SK-N-SH (cell line): ENCODE data around the gene MYDGF. TPM values are rescaled to one million over a fixed set of nuclear protein-coding genes. Genes with fewer than 3 reads are reported as not detected.
A peak's percentile ranks its signal among the peaks of the same experiment; 100 is the strongest.

ENCODE experiments used
- CTCF ChIA-PET: fragments of 300-600, 350-600 bp; formaldehyde crosslinking; extraction: SDS; loops from one replicate; lab custom pipeline; 2021; lab: Yijun Ruan, JAX
- POLR2A ChIA-PET: fragments of 350-600 bp; sonication (Branson Sonifier 250); formaldehyde crosslinking; extraction: SDS; loops from one replicate; lab custom pipeline; 2020; ENCODE audit warnings: antibody characterized with exemption, inconsistent platforms; lab: Yijun Ruan, JAX
- DNase-seq: peaks from one replicate; pipeline ENCODE4 v3.0.0; 2012
- H2AFZ ChIP-seq: fragments of 200-600 bp; sonication (generic); 2 replicates; pipeline ENCODE4 v1.8.1; 2016; ENCODE audit warnings: antibody characterized with exemption, mild to moderate bottlenecking, low read depth
- H3F3A ChIP-seq: fragments of 200-600 bp; sonication (generic); replicated peaks from 2 replicates; pipeline ENCODE3; 2016; ENCODE audit warnings: antibody characterized with exemption, mild to moderate bottlenecking; ENCODE audit not compliant: insufficient read depth
- H3K27ac ChIP-seq, 2 experiments: fragments of 200-500 bp in 1 of 2; fragments of 200-600 bp in 1 of 2; sonication (Bioruptor generic) in 1 of 2; sonication (generic), shearing (Covaris generic) in 1 of 2; 2 replicates each; pipeline versions ENCODE4 v1.5.1 to v1.6.1; 2014 to 2016; ENCODE audit warnings: low read depth in 2 of 2, inconsistent platforms in 1 of 2, low read length in 1 of 2, mild to moderate bottlenecking in 1 of 2, mixed read lengths in 1 of 2
- H3K27me3 ChIP-seq: fragments of 200-600 bp; sonication (generic), shearing (Covaris generic); 2 replicates; pipeline ENCODE4 v1.6.1; 2016; ENCODE audit warnings: mixed run types; ENCODE audit not compliant: insufficient read depth
- H3K36me3 ChIP-seq, 2 experiments: fragments of 200-500 bp in 1 of 2; fragments of 200-600 bp in 1 of 2; sonication (Bioruptor generic) in 1 of 2; sonication (generic) in 1 of 2; replicated peaks in 1 of 2; 2 replicates each; pipeline versions ENCODE3 to v1.5.1; 2014 to 2016; ENCODE audit warnings: low read length in 1 of 2, mild to moderate bottlenecking in 1 of 2; ENCODE audit not compliant: insufficient read depth in 2 of 2, control insufficient read depth in 1 of 2
- H3K4me1 ChIP-seq, 2 experiments: fragments of 200-500 bp in 1 of 2; fragments of 200-600 bp in 1 of 2; sonication (Bioruptor generic) in 1 of 2; sonication (generic), shearing (Covaris generic) in 1 of 2; 2 replicates each; pipeline versions ENCODE4 v1.5.1 to v1.6.1; 2014 to 2016; ENCODE audit warnings: low read depth in 1 of 2, low read length in 1 of 2, mixed run types in 1 of 2; ENCODE audit not compliant: insufficient read depth in 2 of 2, control insufficient read depth in 1 of 2
- H3K4me2 ChIP-seq: fragments of 200-600 bp; sonication (generic), shearing (Covaris generic); 2 replicates; pipeline ENCODE4 v1.6.1; 2017; ENCODE audit warnings: mixed run types
- H3K4me3 ChIP-seq, 2 experiments: fragments of 200-500 bp in 1 of 2; fragments of 200-600 bp in 1 of 2; sonication (Bioruptor generic) in 1 of 2; sonication (generic), shearing (Covaris generic) in 1 of 2; 2 replicates each; pipeline versions ENCODE4 v1.5.1 to v1.8.1; 2014 to 2016; ENCODE audit warnings: low read depth in 2 of 2, inconsistent platforms in 1 of 2, low read length in 1 of 2, mild to moderate bottlenecking in 1 of 2, mixed read lengths in 1 of 2, moderate library complexity in 1 of 2
- H3K79me2 ChIP-seq: fragments of 200-600 bp; sonication (generic); 2 replicates; pipeline ENCODE4 v1.8.1; 2017; ENCODE audit warnings: mild to moderate bottlenecking; ENCODE audit not compliant: insufficient read depth
- H3K9ac ChIP-seq: fragments of 200-600 bp; sonication (generic); 2 replicates; pipeline ENCODE4 v1.6.1; 2017; ENCODE audit warnings: mixed run types
- H3K9me2 ChIP-seq: fragments of 200-600 bp; sonication (generic); 2 replicates; pipeline ENCODE4 v1.6.1; 2017; ENCODE audit warnings: mixed run types
- H3K9me3 ChIP-seq: fragments of 200-600 bp; sonication (generic); 2 replicates; pipeline ENCODE4 v1.6.1; 2017; ENCODE audit warnings: mixed run types, mild to moderate bottlenecking, moderate library complexity
- H4K20me1 ChIP-seq: fragments of 200-600 bp; sonication (generic); 2 replicates; pipeline ENCODE4 v1.6.1; 2017; ENCODE audit warnings: mild to moderate bottlenecking, mixed run types; ENCODE audit not compliant: insufficient read depth
- CHD2 ChIP-seq: fragments of 150-350 bp; IDR thresholded peaks from 2 replicates; pipeline ENCODE4 v1.6.1; 2018; ENCODE audit warnings: low read length; ENCODE audit not compliant: partially characterized antibody
- FOXJ3 ChIP-seq: sonication (generic); formaldehyde crosslinking; IDR thresholded peaks from 2 replicates; pipeline ENCODE4 v1.5.1; 2020; ENCODE audit warnings: mild to moderate bottlenecking, missing genetic modification reagents
- MEF2A ChIP-seq: IDR thresholded peaks from 2 replicates; pipeline ENCODE4 v1.4.0; 2012; ENCODE audit warnings: low read depth, borderline replicate concordance
- MXI1 ChIP-seq: IDR thresholded peaks from 2 replicates; pipeline ENCODE4 v1.6.1; 2012; ENCODE audit warnings: mild to moderate bottlenecking, low read depth, low read length, improper control_type of control experiment
- POLR2AphosphoS5 ChIP-seq: IDR thresholded peaks from 2 replicates; pipeline ENCODE4 v1.6.1; 2012; ENCODE audit warnings: low read depth, low read length
- RCOR1 ChIP-seq: fragments of 150-350 bp; IDR thresholded peaks from 2 replicates; pipeline ENCODE4 v1.6.1; 2017; ENCODE audit warnings: antibody characterized with exemption, low read length
- RFX5 ChIP-seq: IDR thresholded peaks from 2 replicates; pipeline ENCODE4 v1.6.1; 2012; ENCODE audit warnings: mild to moderate bottlenecking, improper control_type of control experiment, low read length
- SIN3A ChIP-seq: IDR thresholded peaks from 2 replicates; pipeline ENCODE4 v1.6.1; 2012; ENCODE audit warnings: low read depth, mild to moderate bottlenecking, low read length, moderate library complexity, borderline replicate concordance
- SMC3 ChIP-seq: IDR thresholded peaks from 2 replicates; pipeline ENCODE4 v1.6.1; 2012; ENCODE audit warnings: low read depth, low read length, improper control_type of control experiment
- TAF1 ChIP-seq: IDR thresholded peaks from 2 replicates; pipeline ENCODE4 v1.6.1; 2012; ENCODE audit warnings: low read depth, mild to moderate bottlenecking, low read length, moderate library complexity, borderline replicate concordance
- TEAD4 ChIP-seq: IDR thresholded peaks from 2 replicates; pipeline ENCODE4 v1.4.0; 2012; ENCODE audit warnings: mild to moderate bottlenecking, borderline replicate concordance; ENCODE audit not compliant: insufficient read depth
- YY1 ChIP-seq: IDR thresholded peaks from 2 replicates; pipeline ENCODE4 v1.4.0; 2012; ENCODE audit warnings: low read depth, mild to moderate bottlenecking
- WGBS: methylation state at CpG from one replicate; pipeline ENCODE4 v1.1.6; 2017; ENCODE audit warnings: low lambda C conversion rate; 5-methylcytosine and 5-hydroxymethylcytosine counted together
- polyA plus RNA-seq, 3 experiments: library from polyadenylated mRNA; depleted of rRNA; stranded (reverse); fragments of >200 nt; gene quantifications; 2 replicates each; pipeline ENCODE4 v1.2.3, GENCODE V29; 2012
- TF ChIP-seq, protein P1 (sequence below): IDR thresholded peaks from 2 replicates; pipeline ENCODE4 v1.4.0; 2012; ENCODE audit warnings: low read depth
- TF ChIP-seq, protein P2 (sequence below): fragments of 150-350 bp; IDR thresholded peaks from 2 replicates; pipeline ENCODE4 v1.6.1; 2017; ENCODE audit warnings: antibody characterized with exemption, low read length, low read depth, borderline replicate concordance
- TF ChIP-seq, protein P3 (sequence below): IDR thresholded peaks from 2 replicates; pipeline ENCODE4 v1.6.1; 2012; ENCODE audit warnings: mild to moderate bottlenecking, low read depth, low read length, moderate library complexity
- TF ChIP-seq, protein P4 (sequence below): IDR thresholded peaks from 2 replicates; pipeline ENCODE4; 2012
- TF ChIP-seq, protein P5 (sequence below): IDR thresholded peaks from 2 replicates; pipeline ENCODE4 v1.4.0; 2012; ENCODE audit warnings: low read depth, borderline replicate concordance

Gene MYDGF
- 188 and 312 TPM in 2 replicates for polyA plus RNA-seq (2012; rRNA removed)
- 180 and 229 TPM in 2 replicates for polyA plus RNA-seq (2012; cell fraction: cytosol; rRNA removed)
- polyA plus RNA-seq (2012; cell fraction: nucleus; rRNA removed): 153 and 184 TPM in 2 replicates

DNA sequence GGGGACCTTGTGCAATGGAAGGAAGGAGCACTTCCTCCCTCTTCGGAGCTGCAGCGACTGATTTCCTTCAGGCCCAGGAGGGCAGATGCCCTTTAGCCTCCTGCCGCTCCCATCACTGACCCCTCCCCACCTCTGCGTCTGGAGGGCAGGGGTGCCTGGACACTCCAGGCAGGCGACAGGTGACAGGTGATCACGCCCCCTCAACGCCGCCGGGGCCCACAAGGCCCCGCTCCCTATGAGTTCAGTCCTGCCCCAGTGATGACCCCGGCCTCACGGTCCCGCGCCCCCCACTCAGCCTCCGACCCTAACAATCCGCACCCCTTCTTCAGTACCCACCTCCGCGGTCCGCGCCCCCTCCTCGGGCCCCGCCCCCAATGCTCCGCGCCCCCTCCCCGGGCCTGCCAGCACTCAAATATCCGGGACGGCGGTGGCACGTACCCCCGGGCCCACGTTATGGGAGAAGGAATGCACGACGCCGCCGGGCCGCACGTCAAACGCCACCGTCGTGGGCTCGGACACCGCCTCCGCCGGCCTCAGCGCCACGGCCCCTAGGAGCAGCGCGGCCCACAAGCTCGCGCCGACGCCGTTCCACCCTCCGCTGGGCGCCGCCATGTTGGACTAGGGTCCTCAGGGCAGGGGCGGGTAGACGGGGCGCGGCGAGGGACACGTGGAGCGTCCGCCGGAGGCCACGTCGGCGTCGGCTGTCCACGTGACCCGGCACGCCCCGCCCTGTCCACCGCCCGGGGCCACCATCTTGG is at the start of gene MYDGF:
MYDGF (minus strand) TSS at position 620 of the 758 bp plus-strand sequence; CDS start at position 612, 8 bp downstream.
- Histone ChIP-seq H3F3A (peaks cover 30% of the 10 kb centered on the region), H3K27me3 (no peaks in the 10 kb centered on the region), H3K4me1 (peaks cover 0 to 7% of the 10 kb centered on the region in 2 experiments; a peak in 2 of 4 replicates), H3K9me2 (no peaks in the 10 kb centered on the region), H3K4me2 (peak within 1 kb of the TSS; percentile 97), H3K9ac (peak within 1 kb of the TSS; percentile 95), H3K9me3 (no peaks in the 10 kb centered on the region), H3K79me2 (peaks cover 32% of the 10 kb centered on the region), H3K36me3 (peaks cover 11 to 19% of the 10 kb centered on the region in 2 experiments), H4K20me1 (no peaks in the 10 kb centered on the region), H3K4me3 (peak within 1 kb of the TSS; percentile 67 to 94), H3K27ac (peak within 1 kb of the TSS; percentile 23 to 57; a peak in 3 of 4 replicates), H2AFZ (peak within 1 kb of the TSS; percentile 66; the same call in 1 of the 2 replicates)
- CTCF ChIA-PET: interaction anchor here (1.1 to 1.5 kb wide), 2 partner anchors 33 to 36 kb away, joined by 3 to 5 read pairs; no protein-coding TSS in a partner anchor
- DNase-seq: peak; percentile 100
- WGBS: under 1% methylated on average over 24 of the region's 75 CpGs
- POLR2A ChIA-PET: interaction anchor here (1.1 kb wide), 1 partner anchor 30 kb away, joined by 3 read pairs; no protein-coding TSS in a partner anchor
- TF ChIP-seq SIN3A (peak; percentile 62; the same call in 1 of the 2 replicates), RFX5 (no peak), YY1 (peak; percentile 96), FOXJ3 (no peak), TAF1 (peak; percentile 95), TEAD4 (no peak), CHD2 (peak; percentile 33), RCOR1 (0 out of 2 replicates have a peak, but pooled peaks have one; percentile 18), POLR2AphosphoS5 (peak; percentile 84), MEF2A (no peak), SMC3 (no peak), MXI1 (peak; percentile 97)
- TF ChIP-seq, protein P1, sequence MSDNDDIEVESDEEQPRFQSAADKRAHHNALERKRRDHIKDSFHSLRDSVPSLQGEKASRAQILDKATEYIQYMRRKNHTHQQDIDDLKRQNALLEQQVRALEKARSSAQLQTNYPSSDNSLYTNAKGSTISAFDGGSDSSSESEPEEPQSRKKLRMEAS: peak; percentile 74
- TF ChIP-seq, protein P2, sequence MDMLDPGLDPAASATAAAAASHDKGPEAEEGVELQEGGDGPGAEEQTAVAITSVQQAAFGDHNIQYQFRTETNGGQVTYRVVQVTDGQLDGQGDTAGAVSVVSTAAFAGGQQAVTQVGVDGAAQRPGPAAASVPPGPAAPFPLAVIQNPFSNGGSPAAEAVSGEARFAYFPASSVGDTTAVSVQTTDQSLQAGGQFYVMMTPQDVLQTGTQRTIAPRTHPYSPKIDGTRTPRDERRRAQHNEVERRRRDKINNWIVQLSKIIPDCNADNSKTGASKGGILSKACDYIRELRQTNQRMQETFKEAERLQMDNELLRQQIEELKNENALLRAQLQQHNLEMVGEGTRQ: peak; percentile 91
- TF ChIP-seq, protein P3, sequence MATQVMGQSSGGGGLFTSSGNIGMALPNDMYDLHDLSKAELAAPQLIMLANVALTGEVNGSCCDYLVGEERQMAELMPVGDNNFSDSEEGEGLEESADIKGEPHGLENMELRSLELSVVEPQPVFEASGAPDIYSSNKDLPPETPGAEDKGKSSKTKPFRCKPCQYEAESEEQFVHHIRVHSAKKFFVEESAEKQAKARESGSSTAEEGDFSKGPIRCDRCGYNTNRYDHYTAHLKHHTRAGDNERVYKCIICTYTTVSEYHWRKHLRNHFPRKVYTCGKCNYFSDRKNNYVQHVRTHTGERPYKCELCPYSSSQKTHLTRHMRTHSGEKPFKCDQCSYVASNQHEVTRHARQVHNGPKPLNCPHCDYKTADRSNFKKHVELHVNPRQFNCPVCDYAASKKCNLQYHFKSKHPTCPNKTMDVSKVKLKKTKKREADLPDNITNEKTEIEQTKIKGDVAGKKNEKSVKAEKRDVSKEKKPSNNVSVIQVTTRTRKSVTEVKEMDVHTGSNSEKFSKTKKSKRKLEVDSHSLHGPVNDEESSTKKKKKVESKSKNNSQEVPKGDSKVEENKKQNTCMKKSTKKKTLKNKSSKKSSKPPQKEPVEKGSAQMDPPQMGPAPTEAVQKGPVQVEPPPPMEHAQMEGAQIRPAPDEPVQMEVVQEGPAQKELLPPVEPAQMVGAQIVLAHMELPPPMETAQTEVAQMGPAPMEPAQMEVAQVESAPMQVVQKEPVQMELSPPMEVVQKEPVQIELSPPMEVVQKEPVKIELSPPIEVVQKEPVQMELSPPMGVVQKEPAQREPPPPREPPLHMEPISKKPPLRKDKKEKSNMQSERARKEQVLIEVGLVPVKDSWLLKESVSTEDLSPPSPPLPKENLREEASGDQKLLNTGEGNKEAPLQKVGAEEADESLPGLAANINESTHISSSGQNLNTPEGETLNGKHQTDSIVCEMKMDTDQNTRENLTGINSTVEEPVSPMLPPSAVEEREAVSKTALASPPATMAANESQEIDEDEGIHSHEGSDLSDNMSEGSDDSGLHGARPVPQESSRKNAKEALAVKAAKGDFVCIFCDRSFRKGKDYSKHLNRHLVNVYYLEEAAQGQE: peak; percentile 52
- TF ChIP-seq, protein P4, sequence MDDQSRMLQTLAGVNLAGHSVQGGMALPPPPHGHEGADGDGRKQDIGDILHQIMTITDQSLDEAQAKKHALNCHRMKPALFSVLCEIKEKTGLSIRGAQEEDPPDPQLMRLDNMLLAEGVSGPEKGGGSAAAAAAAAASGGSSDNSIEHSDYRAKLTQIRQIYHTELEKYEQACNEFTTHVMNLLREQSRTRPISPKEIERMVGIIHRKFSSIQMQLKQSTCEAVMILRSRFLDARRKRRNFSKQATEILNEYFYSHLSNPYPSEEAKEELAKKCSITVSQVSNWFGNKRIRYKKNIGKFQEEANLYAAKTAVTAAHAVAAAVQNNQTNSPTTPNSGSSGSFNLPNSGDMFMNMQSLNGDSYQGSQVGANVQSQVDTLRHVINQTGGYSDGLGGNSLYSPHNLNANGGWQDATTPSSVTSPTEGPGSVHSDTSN: no peak
- TF ChIP-seq, protein P5, sequence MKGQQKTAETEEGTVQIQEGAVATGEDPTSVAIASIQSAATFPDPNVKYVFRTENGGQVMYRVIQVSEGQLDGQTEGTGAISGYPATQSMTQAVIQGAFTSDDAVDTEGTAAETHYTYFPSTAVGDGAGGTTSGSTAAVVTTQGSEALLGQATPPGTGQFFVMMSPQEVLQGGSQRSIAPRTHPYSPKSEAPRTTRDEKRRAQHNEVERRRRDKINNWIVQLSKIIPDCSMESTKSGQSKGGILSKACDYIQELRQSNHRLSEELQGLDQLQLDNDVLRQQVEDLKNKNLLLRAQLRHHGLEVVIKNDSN: peak; percentile 96
